Measurements from ENCODE around the gene ATP5IF1. TPM values are rescaled to one million over a fixed set of nuclear protein-coding genes. Genes with fewer than 3 reads are reported as not detected.

Gene ATP5IF1
- total and polyA plus RNA-seq, 4 donors = 90.2 to 758 (median 142) TPM

GRCh38 chr1:28265577-28265976, 29.7 kb downstream of the ATP5IF1 start:
- Histone ChIP-seq H3K9ac (ENCODE audit: insufficient read depth in 1 of 2, low read length in 2 of 2) (no peak overlapping the region), H3K4me3 (no peak overlapping the region), H3K4me1 (ENCODE audit: control insufficient read depth in 5 of 5, insufficient read depth in 5 of 5, low read length in 5 of 5) (peaks cover 4 to 19% (median 8%) of the 10 kb centered on the region in 5 donors), H3K27me3 (ENCODE audit: control insufficient read depth in 3 of 3, insufficient read depth in 3 of 3, low read length in 2 of 3) (no peaks in the 10 kb centered on the region), H3K27ac (ENCODE audit: low read depth in 1 of 2, low read length in 1 of 2) (no peak overlapping the region), H3K36me3 (ENCODE audit: control insufficient read depth in 4 of 4, insufficient read depth in 4 of 4, low read length in 4 of 4) (no peaks in the 10 kb centered on the region), H3K9me3 (ENCODE audit: control insufficient read depth in 4 of 4, insufficient read depth in 3 of 4, low read length in 3 of 4) (no peaks in the 10 kb centered on the region)
- TF ChIP-seq CTCF (IDR thresholded peaks at IDR 0.05; ENCODE audit: control extremely low read depth, extremely low read depth) = no peak
- 89 to 95% methylated on average over 8 of the region's 8 CpGs for whole genome bisulfite sequencing, 2 donors
- ATAC-seq (ENCODE audit: insufficient read depth, low FRiP score) = no peak
- no peak for DNase-seq

- ATAC-seq (ENCODE audit: insufficient read depth, low FRiP score) (no peak), DNase-seq (no peak)
- 73 to 81% methylated on average over 5 of the region's 5 CpGs for WGBS, 2 donors
- Histone ChIP-seq H3K9ac (ENCODE audit: insufficient read depth in 1 of 2, low read length in 2 of 2) (no peak overlapping the region), H3K4me1 (ENCODE audit: control insufficient read depth in 5 of 5, insufficient read depth in 5 of 5, low read length in 5 of 5) (peaks cover 0 to 9% (median 5%) of the 10 kb centered on the region in 5 donors), H3K27ac (ENCODE audit: low read depth in 1 of 2, low read length in 1 of 2) (no peak overlapping the region), H3K27me3 (ENCODE audit: control insufficient read depth in 3 of 3, insufficient read depth in 3 of 3, low read length in 2 of 3) (no peaks in the 10 kb centered on the region), H3K4me3 (no peak overlapping the region), H3K9me3 (ENCODE audit: control insufficient read depth in 4 of 4, insufficient read depth in 3 of 4, low read length in 3 of 4) (no peaks in the 10 kb centered on the region), H3K36me3 (ENCODE audit: control insufficient read depth in 4 of 4, insufficient read depth in 4 of 4, low read length in 4 of 4) (peaks cover 0 to 4% (median 0%) of the 10 kb centered on the region in 4 donors)
- no peak for TF ChIP-seq CTCF (IDR thresholded peaks at IDR 0.05; ENCODE audit: control extremely low read depth, extremely low read depth)
These were observed 31.0 kb downstream of the ATP5IF1 start for GRCh38 chr1:28266920-28267322.

DNA sequence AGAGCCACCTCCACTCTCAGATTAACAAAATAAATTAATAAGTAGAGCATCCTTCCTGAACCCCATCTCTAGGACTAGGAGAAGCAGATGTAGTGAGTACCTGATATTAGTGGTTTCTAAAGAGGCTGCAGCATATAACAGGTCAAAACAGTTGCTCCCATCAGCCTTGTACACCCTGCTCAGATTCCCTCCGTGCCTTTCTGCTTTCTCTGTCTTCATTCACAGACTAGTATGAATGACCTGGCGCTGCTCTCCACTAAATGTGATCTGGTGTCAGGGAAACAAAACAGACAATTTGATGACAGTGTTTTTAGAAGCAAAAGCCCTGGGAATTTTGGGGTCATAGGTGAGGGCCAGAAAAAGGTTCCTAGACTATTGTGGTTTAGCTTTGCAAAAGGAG, 31.7 kb downstream of the ATP5IF1 start:
- Histone ChIP-seq H3K27ac (ENCODE audit: low read depth in 1 of 2, low read length in 1 of 2) (no peak overlapping the region), H3K27me3 (ENCODE audit: control insufficient read depth in 3 of 3, insufficient read depth in 3 of 3, low read length in 2 of 3) (no peaks in the 10 kb centered on the region), H3K9ac (ENCODE audit: insufficient read depth in 1 of 2, low read length in 2 of 2) (no peak overlapping the region), H3K36me3 (ENCODE audit: control insufficient read depth in 4 of 4, insufficient read depth in 4 of 4, low read length in 4 of 4) (peaks cover 0 to 11% (median 2%) of the 10 kb centered on the region in 4 donors), H3K9me3 (ENCODE audit: control insufficient read depth in 4 of 4, insufficient read depth in 3 of 4, low read length in 3 of 4) (no peaks in the 10 kb centered on the region), H3K4me3 (no peak overlapping the region), H3K4me1 (ENCODE audit: control insufficient read depth in 5 of 5, insufficient read depth in 5 of 5, low read length in 5 of 5) (peaks cover 0 to 9% (median 5%) of the 10 kb centered on the region in 5 donors)
- ATAC-seq (ENCODE audit: insufficient read depth, low FRiP score) (no peak), DNase-seq (no peak)
- 91 to 98% methylated on average over 2 of the region's 2 CpGs for WGBS, 2 donors
- TF ChIP-seq CTCF (IDR thresholded peaks at IDR 0.05; ENCODE audit: control extremely low read depth, extremely low read depth) = no peak

DNA sequence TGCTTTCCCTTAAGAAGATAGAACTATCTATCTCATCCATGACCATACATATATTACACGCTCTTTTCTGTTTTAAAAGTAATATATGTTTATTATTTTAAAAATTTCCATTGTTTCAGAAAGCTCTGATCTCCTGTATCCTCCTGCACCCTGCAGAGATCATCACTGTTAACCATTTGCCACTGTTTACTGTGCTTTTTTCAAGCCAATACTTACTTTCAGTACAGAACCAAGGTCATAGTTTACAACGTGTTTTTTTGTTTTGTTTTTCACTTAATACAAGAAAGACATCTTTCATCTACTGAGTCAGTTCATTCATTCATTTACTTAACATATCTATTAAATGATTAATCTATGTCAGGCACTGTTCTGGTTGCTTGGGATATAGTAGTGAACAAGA, 33.6 kb downstream of the ATP5IF1 start:
- H3K9me3 ChIP-seq (ENCODE audit: control insufficient read depth in 4 of 4, insufficient read depth in 3 of 4, low read length in 3 of 4) = no peaks in the 10 kb centered on the region
- H3K27ac ChIP-seq (ENCODE audit: low read depth in 1 of 2, low read length in 1 of 2) = no peak overlapping the region
- peaks cover 0 to 9% (median 4%) of the 10 kb centered on the region in 5 donors for H3K4me1 ChIP-seq (ENCODE audit: control insufficient read depth in 5 of 5, insufficient read depth in 5 of 5, low read length in 5 of 5)
- no peak overlapping the region for H3K4me3 ChIP-seq
- no peak for ATAC-seq (ENCODE audit: insufficient read depth, low FRiP score)
- no peak for DNase-seq
- TF ChIP-seq CTCF (IDR thresholded peaks at IDR 0.05; ENCODE audit: control extremely low read depth, extremely low read depth) = no peak
- no peak overlapping the region for H3K9ac ChIP-seq (ENCODE audit: insufficient read depth in 1 of 2, low read length in 2 of 2)
- peaks cover 0 to 28% (median 9%) of the 10 kb centered on the region in 4 donors for H3K36me3 ChIP-seq (ENCODE audit: control insufficient read depth in 4 of 4, insufficient read depth in 4 of 4, low read length in 4 of 4)
- 72 to 88% methylated on average over 2 of the region's 2 CpGs for WGBS, 2 donors
- no peaks in the 10 kb centered on the region for H3K27me3 ChIP-seq (ENCODE audit: control insufficient read depth in 3 of 3, insufficient read depth in 3 of 3, low read length in 2 of 3)
